GM11168 (cell line): ENCODE results near the gene MTMR6.

Experiments
- in situ Hi-C: fragments of 300-500 bp; cut with MboI; formaldehyde crosslinking; loops from one replicate; pipeline ENCODE4 v1.12.0; 2022; ENCODE audit warnings: low sequenced_read_pairs; ENCODE audit not compliant: unreplicated experiment

Gene MTMR6

GRCh38 chr13:25224151-25224550 lies 63.1 kb downstream of the MTMR6 start:
- in situ Hi-C loops = no loop called here

DNA sequence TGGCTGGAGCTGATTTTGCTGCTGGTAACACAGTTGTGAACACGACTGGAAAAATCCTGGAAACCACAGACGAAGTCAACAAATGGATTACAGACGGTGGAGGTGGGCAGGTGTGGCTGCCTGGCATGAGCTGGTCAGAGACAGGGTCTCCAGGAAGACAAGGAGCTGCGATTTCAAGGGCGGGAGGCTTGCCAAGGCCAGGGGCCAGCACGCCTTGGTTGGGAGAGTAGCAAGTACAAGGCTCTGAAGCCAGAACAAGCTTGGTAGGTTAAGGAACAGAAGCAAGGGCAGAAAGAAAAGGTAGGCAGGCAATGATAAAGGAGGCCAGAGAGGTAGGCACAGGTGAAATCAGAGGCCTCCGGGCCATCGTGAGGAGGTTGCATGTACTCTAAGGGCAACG lies 64.5 kb downstream of the MTMR6 start:
- in situ Hi-C loops = no loop called here

DNA sequence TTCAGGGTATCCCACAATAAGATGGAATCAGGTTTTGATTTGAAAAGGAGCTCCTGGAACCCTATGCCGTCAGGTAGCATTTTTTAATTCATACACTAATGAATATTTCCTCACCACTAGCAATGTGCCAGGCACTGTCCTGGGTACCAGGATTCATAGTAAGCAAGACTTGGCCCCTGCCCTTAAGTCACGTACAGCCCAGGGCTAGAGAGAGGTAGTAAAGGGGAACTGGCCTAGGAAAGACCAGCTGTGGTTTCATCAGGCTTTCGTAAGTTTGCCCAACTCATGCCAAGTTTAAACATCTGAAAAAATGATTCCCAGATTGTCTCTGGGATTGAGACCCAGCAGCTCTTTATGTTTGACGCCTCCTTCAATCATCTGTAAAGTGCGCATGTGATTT lies 69.3 kb downstream of the MTMR6 start:
- in situ Hi-C loops = no loop called here

DNA sequence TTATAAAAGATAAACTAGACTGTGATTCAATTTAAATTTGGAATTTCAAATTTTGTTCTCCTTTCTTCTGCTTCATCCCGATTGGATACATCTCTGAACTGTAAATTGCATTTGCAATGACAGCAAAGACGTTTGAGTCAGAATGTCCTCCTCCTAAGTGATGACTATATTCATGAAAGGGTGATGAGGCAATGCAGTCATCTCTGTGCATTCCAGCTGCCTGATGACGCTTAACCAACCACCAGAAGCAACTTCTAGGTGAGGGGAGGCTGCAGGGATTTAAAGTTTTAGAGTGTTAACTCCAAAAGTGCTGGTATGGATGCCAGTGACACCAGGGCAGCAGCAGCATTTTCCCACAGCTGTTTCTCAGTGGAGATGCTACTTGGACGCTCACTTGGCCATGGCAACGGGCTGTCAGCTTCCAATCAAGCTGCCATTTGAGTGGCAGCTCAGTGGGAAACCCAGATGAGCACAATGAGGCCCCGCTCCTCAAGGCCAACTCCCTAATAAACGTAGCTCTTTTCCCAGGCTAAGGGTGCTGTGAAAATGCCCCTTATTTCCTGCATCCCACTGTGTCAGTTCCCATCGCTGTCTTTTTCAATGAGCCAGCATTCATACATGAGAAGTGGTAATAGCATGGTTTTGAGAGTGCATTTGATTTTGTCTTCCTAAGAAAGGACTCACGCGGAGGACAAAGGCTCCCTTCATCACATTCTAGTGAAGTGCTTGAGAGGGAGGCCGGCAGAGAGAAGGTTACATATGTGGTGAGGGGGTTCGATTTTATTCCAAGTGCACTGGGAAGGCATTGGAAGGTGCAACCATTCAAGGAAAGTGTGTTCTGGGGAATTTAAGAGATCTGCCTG lies 70.0 kb downstream of the MTMR6 start:
- in situ Hi-C loops = no loop called here

DNA sequence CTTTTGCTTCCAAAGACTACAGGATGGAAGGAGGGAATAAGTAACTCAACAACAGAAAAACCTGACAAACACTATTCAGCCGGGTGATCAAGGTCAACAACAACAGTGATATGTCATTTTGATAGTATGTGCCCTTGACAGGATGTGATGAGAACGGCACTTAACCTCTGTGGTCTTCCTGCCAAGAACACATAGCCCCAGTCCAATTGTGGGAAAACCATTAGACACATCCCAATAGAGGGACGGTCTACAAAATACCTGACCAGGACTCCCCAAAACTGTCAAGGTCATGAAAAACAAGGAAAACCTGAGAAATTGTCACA lies 72.1 kb downstream of the MTMR6 start:
- in situ Hi-C loops = no loop called here

GRCh38 chr13:25214491-25215252 lies 72.6 kb downstream of the MTMR6 start:
- in situ Hi-C loops = no loop called here

DNA sequence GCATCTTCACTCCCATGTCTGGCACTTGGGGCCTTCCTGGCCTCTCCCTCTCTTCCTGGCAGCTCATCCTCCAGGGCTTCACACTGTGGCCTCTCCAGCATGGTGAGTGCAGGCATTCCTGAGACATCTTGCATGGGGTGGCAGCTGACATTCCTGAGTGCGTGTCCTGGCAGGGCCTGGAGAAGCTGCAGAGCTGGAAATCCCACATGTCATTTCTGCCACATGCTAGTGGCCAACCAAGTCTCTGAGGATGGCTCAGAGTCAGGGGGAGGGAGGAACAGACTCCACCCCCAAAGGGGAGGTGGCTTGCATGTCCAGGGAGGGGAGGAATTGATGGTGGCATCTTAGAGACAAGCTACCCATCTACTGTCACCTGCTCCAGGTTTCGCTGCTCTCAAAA lies 73.6 kb downstream of the MTMR6 start:
- in situ Hi-C loops = no loop called here

GRCh38 chr13:25210842-25211569 lies 76.3 kb downstream of the MTMR6 start:
- in situ Hi-C loops = no loop called here

DNA sequence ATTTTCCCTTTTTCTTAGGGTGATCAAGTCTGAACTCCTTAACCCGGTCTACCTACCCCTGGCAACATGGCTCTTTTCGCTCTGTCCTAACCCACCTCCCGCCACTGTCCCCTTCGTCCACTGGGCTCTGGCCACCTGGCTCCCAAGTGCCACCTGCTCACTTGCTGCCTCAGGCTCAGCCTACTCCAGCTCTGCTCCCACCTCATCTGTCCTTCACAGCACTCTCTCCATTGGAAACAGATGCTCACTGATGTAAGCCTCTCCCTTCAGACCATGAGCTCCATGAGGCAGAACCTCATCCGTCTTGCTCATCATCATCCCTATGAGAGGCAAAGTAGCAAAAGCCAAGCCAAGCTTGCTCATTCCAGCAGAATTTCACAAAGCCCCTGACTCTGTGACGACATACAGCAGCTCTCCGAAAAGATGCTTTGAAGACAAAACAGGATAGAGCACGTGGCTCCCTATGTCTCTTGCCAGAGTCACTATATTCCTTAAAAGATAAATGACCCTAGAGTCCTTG lies 79.9 kb downstream of the MTMR6 start:
- in situ Hi-C loops = no loop called here

- in situ Hi-C loops = no loop called here
Observed at GRCh38 chr13:25204863-25205262, 82.4 kb downstream of the MTMR6 start.

DNA sequence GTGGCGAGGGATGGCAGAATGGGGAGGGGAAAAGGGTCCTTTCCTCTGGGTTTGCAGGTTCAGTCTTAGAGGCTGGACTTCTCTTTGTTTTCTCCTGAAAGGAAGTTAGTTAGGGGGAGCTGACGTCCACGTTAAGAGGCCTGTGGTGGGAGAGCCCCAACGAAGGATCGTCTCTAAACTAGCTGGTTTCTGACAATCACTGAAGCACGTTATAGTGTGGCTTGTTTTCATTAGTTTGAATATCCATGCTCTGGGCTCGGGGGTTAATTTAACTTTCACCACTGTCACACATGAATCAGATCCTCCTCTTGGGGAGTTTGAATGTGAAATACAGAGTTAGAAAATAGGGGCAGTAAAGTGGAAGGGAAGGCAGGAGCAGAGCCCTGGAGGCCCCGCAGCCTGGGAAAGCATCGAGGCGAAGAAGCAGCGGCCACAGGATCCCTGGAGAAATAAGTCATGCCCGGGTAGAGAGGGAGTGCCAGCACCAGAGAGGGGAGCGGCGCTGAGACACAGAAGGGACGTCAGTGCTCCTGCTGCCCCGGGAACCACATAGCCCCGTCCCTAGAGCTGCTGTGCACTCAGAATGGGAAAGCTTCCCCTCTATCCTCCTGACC lies 84.1 kb downstream of the MTMR6 start:
- in situ Hi-C loops = no loop called here

- in situ Hi-C loops = no loop called here
Observed at GRCh38 chr13:25200783-25201182, 86.5 kb downstream of the MTMR6 start.

DNA sequence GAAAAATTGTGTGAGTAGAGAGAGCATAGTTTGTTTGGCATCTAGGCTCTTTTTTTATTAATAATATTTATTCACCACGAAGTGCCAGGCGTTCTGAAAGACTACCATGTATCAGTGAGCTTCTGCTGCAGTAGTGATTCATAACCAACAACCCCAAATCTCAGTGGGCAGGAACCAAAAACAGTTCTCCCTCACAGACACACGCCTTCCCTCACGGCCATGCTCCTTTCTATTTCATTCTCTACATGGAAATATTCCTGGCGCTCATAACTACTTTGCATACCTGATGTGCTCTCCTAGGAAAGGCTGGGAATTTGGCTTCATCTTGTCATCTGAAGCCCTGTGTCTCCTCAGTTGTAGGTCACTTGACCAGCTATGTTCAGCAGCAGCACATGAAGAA lies 88.6 kb downstream of the MTMR6 start:
- in situ Hi-C loops = no loop called here

- in situ Hi-C loops = no loop called here
Observed at GRCh38 chr13:25196971-25197370, 90.3 kb downstream of the MTMR6 start.
